ENCODE results near the gene MEI4. TPM values are rescaled to one million over a fixed set of nuclear protein-coding genes. Genes with fewer than 3 reads are reported as not detected.

Gene MEI4
- polyA plus RNA-seq, 1 donor from 2014 or later, result not detected

- Histone ChIP-seq H4K20me1 (ENCODE audit: insufficient read depth) (no peaks in the 10 kb centered on the region), H3K9me3 (ENCODE audit: low read length) (no peaks in the 10 kb centered on the region), H3K9ac (ENCODE audit: low read length) (no peak overlapping the region), H3K9me2 (ENCODE audit: insufficient read depth, low read length) (no peaks in the 10 kb centered on the region), H3K79me2 (replicated peaks; ENCODE audit: insufficient read depth, low read length) (no peaks in the 10 kb centered on the region), H3K36me3 (ENCODE audit: insufficient read depth, low read length) (no peaks in the 10 kb centered on the region), H3K4me2 (ENCODE audit: low read length) (no peak overlapping the region), H3K27me3 (ENCODE audit: insufficient read depth, low read depth, low read length) (no peaks in the 10 kb centered on the region), H3F3A (ENCODE audit: insufficient read depth, low read length, poor library complexity, severe bottlenecking) (no peaks in the 10 kb centered on the region), H2AFZ (ENCODE audit: low read depth, low read length) (no peak overlapping the region), H3K4me3 (ENCODE audit: low read length) (no peak overlapping the region), H3K27ac (ENCODE audit: low read length) (no peak overlapping the region)
- TF ChIP-seq MXI1 (conservative IDR thresholded peaks at IDR 0.05; ENCODE audit: poor library complexity, severe bottlenecking) (no peak), SMC3 (conservative IDR thresholded peaks at IDR 0.05; ENCODE audit: poor library complexity) (no peak)
Measured at GRCh38 chr6:77834591-77834996, 181.8 kb downstream of the MEI4 start.

- Histone ChIP-seq H3K4me3 (ENCODE audit: low read length) (no peak overlapping the region), H3K4me2 (ENCODE audit: low read length) (no peak overlapping the region)
Measured at GRCh38 chr6:77837034-77837784, 184.4 kb downstream of the MEI4 start.

GRCh38 chr6:77839292-77839691 lies 186.5 kb downstream of the MEI4 start:
- no peaks in the 10 kb centered on the region for H3F3A ChIP-seq (ENCODE audit: insufficient read depth, low read length, poor library complexity, severe bottlenecking)
- no peak overlapping the region for H2AFZ ChIP-seq (ENCODE audit: low read depth, low read length)
- TF ChIP-seq RAD21 (conservative IDR thresholded peaks at IDR 0.05), result no peak
- TF ChIP-seq CTCF (IDR thresholded peaks at IDR 0.05; ENCODE audit: poor library complexity, severe bottlenecking), result no peak
- TF ChIP-seq TAF1 (IDR thresholded peaks at IDR 0.05; ENCODE audit: low read depth), result no peak
- TF ChIP-seq POLR2AphosphoS5 (IDR thresholded peaks at IDR 0.05), result no peak
- no peak overlapping the region for H3K4me2 ChIP-seq (ENCODE audit: low read length)
- no peaks in the 10 kb centered on the region for H3K79me2 ChIP-seq (replicated peaks; ENCODE audit: insufficient read depth, low read length)
- no peaks in the 10 kb centered on the region for H3K9me2 ChIP-seq (ENCODE audit: insufficient read depth, low read length)
- no peak overlapping the region for H3K27ac ChIP-seq (ENCODE audit: low read length)
- H3K36me3 ChIP-seq (ENCODE audit: insufficient read depth, low read length), result no peaks in the 10 kb centered on the region
- H3K4me3 ChIP-seq (ENCODE audit: low read length), result no peak overlapping the region
- H3K9ac ChIP-seq (ENCODE audit: low read length), result no peak overlapping the region
- H4K20me1 ChIP-seq (ENCODE audit: insufficient read depth), result no peaks in the 10 kb centered on the region
- H3K9me3 ChIP-seq (ENCODE audit: low read length), result no peaks in the 10 kb centered on the region
- H3K27me3 ChIP-seq (ENCODE audit: insufficient read depth, low read depth, low read length), result no peaks in the 10 kb centered on the region

More at GRCh38 chr6:77837034-77837784, 184.4 kb downstream of the MEI4 start:
- H3K9me2 ChIP-seq (ENCODE audit: insufficient read depth, low read length), result no peaks in the 10 kb centered on the region
- no peaks in the 10 kb centered on the region for H3K79me2 ChIP-seq (replicated peaks; ENCODE audit: insufficient read depth, low read length)
- H3K9ac ChIP-seq (ENCODE audit: low read length), result no peak overlapping the region
- no peaks in the 10 kb centered on the region for H3F3A ChIP-seq (ENCODE audit: insufficient read depth, low read length, poor library complexity, severe bottlenecking)
- no peak overlapping the region for H2AFZ ChIP-seq (ENCODE audit: low read depth, low read length)
- no peak overlapping the region for H3K27ac ChIP-seq (ENCODE audit: low read length)
- no peaks in the 10 kb centered on the region for H4K20me1 ChIP-seq (ENCODE audit: insufficient read depth)
- H3K27me3 ChIP-seq (ENCODE audit: insufficient read depth, low read depth, low read length), result no peaks in the 10 kb centered on the region
- TF ChIP-seq RAD21 (conservative IDR thresholded peaks at IDR 0.05), result no peak
- H3K36me3 ChIP-seq (ENCODE audit: insufficient read depth, low read length), result no peaks in the 10 kb centered on the region
- no peaks in the 10 kb centered on the region for H3K9me3 ChIP-seq (ENCODE audit: low read length)

- H3K9me3 ChIP-seq (ENCODE audit: low read length), result no peaks in the 10 kb centered on the region
- TF ChIP-seq EP300 (conservative IDR thresholded peaks at IDR 0.05; ENCODE audit: poor library complexity, severe bottlenecking), result no peak
- no peaks in the 10 kb centered on the region for H3K79me2 ChIP-seq (replicated peaks; ENCODE audit: insufficient read depth, low read length)
- H3F3A ChIP-seq (ENCODE audit: insufficient read depth, low read length, poor library complexity, severe bottlenecking), result no peaks in the 10 kb centered on the region
- no peak overlapping the region for H3K4me2 ChIP-seq (ENCODE audit: low read length)
- H3K9me2 ChIP-seq (ENCODE audit: insufficient read depth, low read length), result no peaks in the 10 kb centered on the region
- no peaks in the 10 kb centered on the region for H3K27me3 ChIP-seq (ENCODE audit: insufficient read depth, low read depth, low read length)
- H3K36me3 ChIP-seq (ENCODE audit: insufficient read depth, low read length), result no peaks in the 10 kb centered on the region
- no peak overlapping the region for H3K9ac ChIP-seq (ENCODE audit: low read length)
- no peaks in the 10 kb centered on the region for H4K20me1 ChIP-seq (ENCODE audit: insufficient read depth)
- no peak overlapping the region for H3K4me3 ChIP-seq (ENCODE audit: low read length)
- no peak overlapping the region for H2AFZ ChIP-seq (ENCODE audit: low read depth, low read length)
- H3K27ac ChIP-seq (ENCODE audit: low read length), result no peak overlapping the region
Measured at GRCh38 chr6:77844822-77845221, 192.0 kb downstream of the MEI4 start.
